GM21619 (cell line): ENCODE measurements around the gene TAF11L5.
"Not testable (repeated sequence)": the region's sequence is repeated elsewhere in the genome, so short reads cannot be mapped to it uniquely, and the experiment has no call there.

Experiments
- ATAC-seq: cut with Tn5 transposase; IDR thresholded peaks from one replicate; pipeline ENCODE4 v1.9.1; 2021; ENCODE audit not compliant: unreplicated experiment

TAF11L5 gene

GRCh38 chr5:17524935-17525334 lies at the start of gene TAF11L5:
TSS of gene TAF11L5 (plus strand) at chr5:17525235.
- not testable (repeated sequence) for ATAC-seq

GRCh38 chr5:17477043-17477442 lies 48.0 kb upstream of the TAF11L5 start:
- ATAC-seq = no peak

- ATAC-seq = no peak
Measured at GRCh38 chr5:17477573-17478265, 47.3 kb upstream of the TAF11L5 start.

GRCh38 chr5:17481378-17481777 lies 43.7 kb upstream of the TAF11L5 start:
- no peak for ATAC-seq

GRCh38 chr5:17482790-17483189 lies 42.2 kb upstream of the TAF11L5 start:
- no peak for ATAC-seq

- ATAC-seq = not testable (repeated sequence)
Measured at GRCh38 chr5:17486464-17487173, 38.4 kb upstream of the TAF11L5 start.

GRCh38 chr5:17487174-17487512 lies 37.9 kb upstream of the TAF11L5 start:
- no peak for ATAC-seq

- ATAC-seq = not testable (repeated sequence)
Measured at GRCh38 chr5:17491257-17491656, 33.8 kb upstream of the TAF11L5 start.

GRCh38 chr5:17492770-17493169 lies 32.3 kb upstream of the TAF11L5 start:
- ATAC-seq = no peak

GRCh38 chr5:17497446-17497845 lies 27.6 kb upstream of the TAF11L5 start:
- ATAC-seq = no peak

- ATAC-seq = not testable (repeated sequence)
Measured at GRCh38 chr5:17497931-17498330, 27.1 kb upstream of the TAF11L5 start, which contains the start of gene TAF11L2. TSS of gene TAF11L2 (plus strand) at chr5:17498231.

GRCh38 chr5:17511775-17512325 lies 13.2 kb upstream of the TAF11L5 start:
- ATAC-seq = no peak

GRCh38 chr5:17517526-17517925 lies 7.5 kb upstream of the TAF11L5 start:
- not testable (repeated sequence) for ATAC-seq

- ATAC-seq = not testable (repeated sequence)
Measured at GRCh38 chr5:17518067-17518466, 7.0 kb upstream of the TAF11L5 start, which contains the start of gene TAF11L3. TSS of gene TAF11L3 (plus strand) at chr5:17518367.

GRCh38 chr5:17519508-17519907 lies 5.5 kb upstream of the TAF11L5 start:
- not testable (repeated sequence) for ATAC-seq

GRCh38 chr5:17521501-17521900 lies 3.5 kb upstream of the TAF11L5 start, which contains the start of gene TAF11L4:
TSS of gene TAF11L4 (plus strand) at chr5:17521801.
- not testable (repeated sequence) for ATAC-seq

- ATAC-seq = not testable (repeated sequence)
Measured at GRCh38 chr5:17526504-17526903, 1.5 kb downstream of the TAF11L5 start.

- ATAC-seq = not testable (repeated sequence)
Measured at GRCh38 chr5:17528369-17528768, 3.3 kb downstream of the TAF11L5 start, which contains the start of gene TAF11L6. TSS of gene TAF11L6 (plus strand) at chr5:17528669.
